HepG2 (cell line): Measurements from ENCODE around the gene CLEC7A.

Source experiments
- HIC2 ChIP-seq: sonication (generic); formaldehyde crosslinking; IDR thresholded peaks from 2 replicates; pipeline ENCODE4 v1.9.0; 2022; ENCODE audit warnings: low read depth, missing genetic modification reagents
- ZNF281 ChIP-seq: sonication (generic); formaldehyde crosslinking; IDR thresholded peaks from 2 replicates; pipeline ENCODE4 v1.4.0; 2020; ENCODE audit warnings: missing genetic modification reagents, borderline replicate concordance
- ZNF597 ChIP-seq: sonication (generic); formaldehyde crosslinking; IDR thresholded peaks from 2 replicates; pipeline ENCODE4 v1.5.0; 2020; ENCODE audit warnings: missing genetic modification reagents

GRCh38 chr12:10136637-10137205, 6.7 kb upstream of the CLEC7A start:
- TF ChIP-seq ZNF281 (CRISPR knock-in tag) (no peak), ZNF597 (CRISPR knock-in tag) (no peak), HIC2 (CRISPR knock-in tag) (no peak)
